HPDE6-E6E7 (cell line): ENCODE results near the gene RNF157.

ENCODE experiments used
- DNase-seq: peaks from one replicate; pipeline ENCODE4 v3.0.0; 2011; ENCODE audit warnings: missing footprints; ENCODE audit errors: extremely low spot score

The RNF157 gene

GRCh38 chr17:76157759-76158158 is 82.5 kb downstream of the RNF157 start:
- no peak for DNase-seq

GRCh38 chr17:76156662-76156991 is 83.7 kb downstream of the RNF157 start:
- DNase-seq: no peak

- no peak for DNase-seq
These were observed 84.2 kb downstream of the RNF157 start for GRCh38 chr17:76155988-76156661.

DNA sequence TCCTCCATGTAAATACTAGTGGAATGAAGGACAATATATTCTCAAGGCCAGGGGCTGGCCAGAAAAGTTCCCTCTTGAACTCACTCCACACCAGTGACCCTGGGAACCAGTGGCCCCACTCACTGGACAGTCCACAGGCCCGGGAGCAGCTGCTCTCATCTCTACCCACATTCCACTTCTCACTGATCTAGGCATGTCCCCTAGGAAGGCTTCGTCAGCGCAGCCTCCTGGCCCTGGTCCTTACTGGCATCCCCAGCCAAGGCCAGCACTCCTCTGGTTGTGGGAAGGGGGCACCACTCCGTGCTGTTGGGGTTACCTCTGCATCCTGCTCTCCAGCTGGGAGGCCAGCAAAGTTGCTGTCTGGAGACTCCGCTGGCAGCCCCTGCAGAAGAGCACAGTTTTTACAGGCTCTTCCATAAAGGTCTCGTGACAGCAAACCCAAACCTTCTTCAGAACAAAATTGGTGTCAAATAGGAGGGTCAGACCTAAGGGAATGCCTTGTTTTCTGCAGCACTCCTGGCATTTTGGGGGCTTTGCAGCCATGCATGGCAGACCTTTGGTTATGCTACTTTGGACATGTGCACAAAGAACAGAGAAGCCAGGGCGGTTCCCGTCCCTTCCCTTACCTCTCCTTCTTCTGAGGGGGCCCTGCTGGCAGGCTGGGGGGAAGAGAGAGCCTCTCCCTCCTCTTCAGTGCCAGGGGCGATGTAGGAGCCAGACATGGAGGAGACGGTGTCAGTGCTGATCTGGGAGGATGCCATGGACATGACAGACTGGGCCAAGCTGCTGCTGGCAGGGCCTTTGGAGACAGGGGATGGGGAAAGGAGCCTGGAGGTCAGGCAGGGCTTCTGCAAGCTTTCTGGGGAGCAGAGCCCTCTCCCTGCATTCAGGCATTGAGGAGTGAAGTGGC is 85.1 kb downstream of the RNF157 start:
- no peak for DNase-seq

DNA sequence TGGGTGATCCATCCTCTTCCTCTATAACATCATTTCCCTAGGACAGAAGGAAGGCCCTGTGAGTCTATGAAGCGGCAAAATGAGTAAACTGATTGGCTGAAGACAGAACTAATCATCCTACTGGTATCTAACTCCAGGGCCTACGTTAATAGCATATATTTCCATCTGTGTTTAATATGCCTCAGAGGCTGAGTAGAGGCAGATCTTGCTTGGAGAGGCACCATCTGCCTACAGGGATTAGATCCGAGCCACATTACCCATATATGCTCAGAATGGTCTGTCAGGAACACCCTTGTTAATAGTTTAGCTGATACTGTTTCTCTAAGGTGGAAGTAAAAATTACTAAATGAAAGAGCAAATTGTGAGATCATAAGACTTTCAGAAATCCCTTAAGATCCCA is 86.0 kb downstream of the RNF157 start:
- DNase-seq: no peak

DNA sequence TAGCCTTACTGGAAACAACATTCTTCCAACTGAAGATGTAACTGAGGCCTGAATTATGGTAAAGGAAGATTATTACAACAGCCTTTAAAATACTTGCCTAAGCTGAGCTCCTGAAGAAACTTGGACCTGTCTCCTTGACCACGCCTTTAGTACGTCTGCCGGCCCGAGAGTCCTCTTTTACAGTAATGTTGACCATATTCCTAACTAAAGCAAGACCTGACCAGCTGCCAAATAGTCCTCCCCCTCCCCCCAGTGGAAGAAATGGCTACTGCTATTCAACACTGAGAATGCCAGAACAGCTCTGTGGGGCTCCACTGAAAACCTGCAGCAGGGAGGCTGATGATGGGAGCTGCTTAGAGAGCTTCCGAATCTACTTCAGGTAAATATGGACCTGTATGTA is 86.7 kb downstream of the RNF157 start:
- no peak for DNase-seq

DNA sequence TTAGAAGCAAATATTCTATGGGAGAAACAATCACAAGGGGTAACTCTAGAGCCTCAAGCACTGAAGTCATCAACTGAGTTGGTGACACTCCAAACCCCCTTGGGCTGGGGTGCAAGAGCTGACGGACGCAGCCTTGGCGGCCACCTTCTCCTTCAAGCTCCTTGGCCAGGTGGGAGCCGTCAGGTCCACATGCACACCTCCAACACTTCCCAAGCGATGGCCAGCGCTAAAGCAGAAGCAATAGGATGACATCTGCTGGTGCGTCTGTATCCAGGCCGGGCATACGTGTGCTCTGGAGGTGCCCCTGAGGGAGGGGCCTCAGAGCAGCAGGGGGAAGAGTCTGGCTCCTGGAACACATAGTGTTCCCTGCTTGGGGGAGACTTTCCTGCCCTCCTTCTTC is 87.1 kb downstream of the RNF157 start:
- no peak for DNase-seq

DNA sequence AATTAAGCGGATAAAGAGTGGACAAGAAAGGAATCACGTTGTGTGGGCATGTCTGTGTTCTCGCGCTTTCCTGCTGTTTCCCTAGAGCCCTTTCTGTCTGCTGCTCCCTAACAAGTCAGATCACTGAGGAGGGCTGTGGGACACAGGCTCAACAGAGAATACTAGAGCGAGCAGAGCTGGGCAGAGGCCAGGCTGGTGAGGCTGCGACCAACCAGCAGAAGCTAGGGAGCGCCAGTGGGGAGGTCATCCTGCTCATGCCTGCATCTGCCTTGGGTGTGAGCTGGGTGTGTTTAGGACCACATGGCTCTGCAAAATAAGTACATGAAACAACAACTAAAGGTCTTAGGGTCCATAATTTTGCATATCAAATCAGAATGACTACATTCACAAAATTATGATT is 87.7 kb downstream of the RNF157 start:
- no peak for DNase-seq

DNA sequence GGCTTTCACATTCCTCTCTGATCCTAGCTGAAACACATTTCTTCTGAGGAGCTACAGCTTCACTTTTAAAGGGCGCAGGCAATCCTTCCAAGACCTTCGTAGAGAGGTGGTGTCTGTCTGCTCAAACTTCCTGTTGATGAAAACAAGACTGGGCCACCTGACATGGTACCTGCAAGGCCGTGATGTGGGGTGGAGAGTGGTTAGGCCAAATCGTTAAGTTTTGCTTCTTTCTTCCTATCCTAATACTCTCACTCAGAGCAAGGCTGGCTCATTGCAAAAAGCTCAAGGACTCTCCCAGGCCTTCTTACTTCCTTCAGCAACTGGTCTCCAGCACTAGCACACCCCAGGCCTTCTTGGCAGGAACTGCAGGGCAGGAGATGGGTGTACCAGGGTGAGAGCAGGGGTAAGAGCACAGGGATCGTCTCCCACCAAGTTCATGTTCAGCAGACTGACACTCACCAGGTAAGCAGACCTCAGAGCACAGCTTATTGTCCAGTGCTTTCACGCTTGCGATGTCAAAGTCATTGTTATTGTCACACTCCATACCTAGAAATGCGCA is 88.3 kb downstream of the RNF157 start:
- DNase-seq: no peak

DNA sequence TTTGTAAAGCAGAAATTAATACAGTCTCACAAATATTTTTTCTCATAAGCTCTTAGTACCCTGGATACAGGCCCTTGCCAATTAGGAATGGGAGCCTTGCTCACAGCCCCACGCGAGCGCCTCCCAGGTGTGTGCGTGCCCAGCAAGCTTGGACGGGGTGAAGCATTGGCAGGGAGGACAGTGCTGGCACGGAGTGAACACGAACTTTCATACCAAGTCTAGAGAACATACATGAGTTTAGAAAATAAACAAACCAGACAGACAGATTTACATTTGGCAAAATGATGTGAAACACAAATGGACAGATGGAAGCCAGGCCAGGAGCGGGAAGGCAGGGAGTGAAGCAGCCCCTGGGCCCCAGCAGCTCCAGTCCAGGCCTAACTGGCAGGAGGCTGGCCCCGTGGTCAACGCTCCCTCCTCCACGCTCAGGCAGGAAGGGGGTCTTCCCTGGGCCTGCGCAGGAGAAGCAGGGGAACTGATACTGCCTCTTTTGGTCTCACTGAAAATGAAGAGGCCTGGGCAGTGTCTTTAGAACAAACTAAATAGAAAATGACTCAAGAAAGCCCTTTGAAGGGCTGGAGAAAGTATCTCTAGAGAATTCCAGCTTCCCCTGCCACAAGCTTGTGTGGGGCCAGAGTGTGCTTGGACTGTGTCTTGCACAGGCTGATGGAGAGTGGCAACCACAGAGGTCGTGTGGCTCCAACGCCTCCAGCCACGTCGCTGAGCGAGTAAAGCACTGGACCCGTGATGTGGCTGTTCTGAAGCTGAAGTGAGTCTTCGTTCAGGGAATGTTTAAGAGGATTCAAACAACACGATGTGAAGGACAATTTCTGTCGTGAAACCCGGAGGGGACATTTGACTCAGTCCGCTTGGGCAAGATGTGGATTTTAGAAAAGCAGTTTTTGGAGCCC is 89.3 kb downstream of the RNF157 start:
- no peak for DNase-seq

- DNase-seq: no peak
These were observed 91.1 kb downstream of the RNF157 start for GRCh38 chr17:76149214-76149613.

GRCh38 chr17:76148015-76148326 is 92.3 kb downstream of the RNF157 start:
- no peak for DNase-seq

DNA sequence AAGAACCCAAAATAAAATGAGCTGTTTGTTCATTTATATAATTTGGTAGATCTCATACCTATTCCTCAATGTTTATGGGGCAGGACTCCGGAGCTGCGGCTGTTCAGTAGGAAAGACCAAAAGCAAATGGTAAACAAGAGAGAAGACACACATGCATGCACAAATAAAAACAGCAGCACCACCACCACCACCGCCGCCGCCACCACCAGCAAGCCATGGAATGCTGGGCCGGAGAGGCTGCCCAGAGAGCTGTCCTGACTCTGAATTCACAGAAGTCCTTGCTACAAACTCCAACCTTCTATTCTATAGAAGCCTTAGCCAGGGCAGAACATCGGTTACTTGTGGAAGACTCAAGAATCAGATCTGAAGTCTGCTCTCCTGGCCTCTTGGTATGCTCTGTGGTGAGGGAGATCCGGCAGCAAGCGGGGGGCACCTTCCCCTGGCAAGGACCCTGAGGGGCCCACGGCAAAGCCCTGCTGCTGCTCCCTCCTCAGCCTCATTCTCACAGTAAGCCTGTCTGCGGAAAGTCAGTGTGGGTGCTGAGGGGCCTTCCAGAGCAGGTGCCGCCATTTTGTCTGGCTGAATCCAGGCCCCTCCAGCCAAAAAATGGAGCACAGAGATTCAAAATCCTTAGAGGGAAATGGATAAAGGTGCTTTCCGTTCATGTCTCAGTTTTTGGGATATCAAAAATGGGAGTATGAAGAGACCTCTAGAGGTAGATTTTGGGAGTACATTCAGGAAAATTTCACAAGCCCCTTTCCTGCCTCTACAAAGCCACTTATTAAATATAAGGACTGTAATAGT is 92.9 kb downstream of the RNF157 start:
- DNase-seq: no peak

DNA sequence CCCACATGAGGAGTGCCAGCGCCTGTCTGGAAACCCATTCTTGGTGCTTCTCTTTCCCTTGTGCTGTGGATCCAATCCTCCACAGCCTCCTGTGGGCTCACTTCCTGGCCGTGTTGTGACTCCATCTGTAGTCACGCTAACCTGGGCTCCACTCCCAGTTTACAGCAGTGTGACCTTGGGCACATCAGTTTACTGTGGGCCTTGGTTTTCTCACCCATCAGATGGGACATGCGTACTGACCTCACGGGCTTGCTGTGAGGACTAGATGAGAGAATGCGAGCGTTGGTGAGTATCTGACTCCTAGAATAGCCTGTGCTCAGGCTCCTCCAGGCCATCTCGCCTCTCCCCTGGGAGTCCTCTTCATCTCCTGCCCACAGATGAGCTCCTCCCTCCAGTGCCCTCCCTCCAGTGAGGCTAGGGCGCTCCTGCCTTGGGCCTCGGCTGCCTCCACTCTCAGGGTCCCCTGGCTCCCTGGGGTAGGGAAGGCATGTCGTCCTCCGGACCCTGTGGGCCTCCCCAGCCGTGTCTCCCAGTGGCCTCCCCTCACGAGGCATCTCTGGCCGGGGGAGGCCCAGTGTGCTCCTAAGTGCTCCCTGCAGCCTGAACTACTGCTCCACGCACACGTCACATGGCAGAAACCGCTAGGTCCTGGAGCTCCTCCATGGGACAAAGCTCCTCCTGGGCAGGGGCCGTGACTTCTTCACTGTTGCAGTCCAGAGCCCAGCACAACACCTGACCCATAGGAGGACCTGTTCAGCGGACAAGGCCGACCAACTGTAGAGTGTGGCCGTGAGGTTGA is 94.0 kb downstream of the RNF157 start:
- DNase-seq: no peak

DNA sequence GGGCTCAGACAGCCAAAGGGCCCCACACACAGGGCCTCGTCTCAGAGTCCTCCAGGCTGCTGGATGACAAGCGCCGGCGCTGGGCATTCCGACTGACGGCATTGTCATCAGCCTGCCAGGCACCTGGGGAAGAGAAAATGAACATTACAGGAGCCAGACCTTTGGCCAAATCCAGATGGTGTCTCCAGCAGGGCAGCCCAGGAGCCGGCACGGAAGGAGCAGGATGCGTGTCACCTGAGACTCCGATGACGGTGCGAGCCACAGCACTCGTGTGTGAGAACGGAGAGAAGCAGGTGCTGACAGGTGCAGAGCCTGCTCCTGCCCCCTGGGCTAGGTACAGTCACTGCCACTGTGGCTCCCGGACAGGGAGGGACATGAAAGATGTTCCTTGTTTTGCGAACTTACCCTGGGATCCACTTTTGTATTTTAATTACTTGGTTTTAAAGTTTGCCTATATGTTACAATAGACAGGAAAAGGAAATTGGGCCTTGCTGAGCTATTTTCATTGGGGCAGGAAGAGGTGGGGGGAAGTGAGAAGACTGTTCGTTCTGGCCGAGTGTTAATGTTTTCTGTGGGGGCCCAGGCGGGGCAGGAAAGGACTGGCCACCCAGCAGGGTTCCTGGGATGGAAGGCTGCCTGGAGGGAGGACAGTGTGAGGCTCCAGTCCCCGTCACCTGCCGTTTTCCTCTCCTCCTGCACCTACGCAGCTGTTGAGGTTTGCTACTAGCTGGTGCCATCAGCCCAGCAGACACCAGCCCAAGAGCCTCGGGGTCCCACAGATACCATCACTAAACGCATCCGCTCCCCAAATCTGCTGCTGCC is 94.9 kb downstream of the RNF157 start:
- no peak for DNase-seq

- DNase-seq: no peak
These were observed 97.7 kb downstream of the RNF157 start for GRCh38 chr17:76142585-76143041.

- no peak for DNase-seq
These were observed 98.2 kb downstream of the RNF157 start for GRCh38 chr17:76142039-76142584.

DNA sequence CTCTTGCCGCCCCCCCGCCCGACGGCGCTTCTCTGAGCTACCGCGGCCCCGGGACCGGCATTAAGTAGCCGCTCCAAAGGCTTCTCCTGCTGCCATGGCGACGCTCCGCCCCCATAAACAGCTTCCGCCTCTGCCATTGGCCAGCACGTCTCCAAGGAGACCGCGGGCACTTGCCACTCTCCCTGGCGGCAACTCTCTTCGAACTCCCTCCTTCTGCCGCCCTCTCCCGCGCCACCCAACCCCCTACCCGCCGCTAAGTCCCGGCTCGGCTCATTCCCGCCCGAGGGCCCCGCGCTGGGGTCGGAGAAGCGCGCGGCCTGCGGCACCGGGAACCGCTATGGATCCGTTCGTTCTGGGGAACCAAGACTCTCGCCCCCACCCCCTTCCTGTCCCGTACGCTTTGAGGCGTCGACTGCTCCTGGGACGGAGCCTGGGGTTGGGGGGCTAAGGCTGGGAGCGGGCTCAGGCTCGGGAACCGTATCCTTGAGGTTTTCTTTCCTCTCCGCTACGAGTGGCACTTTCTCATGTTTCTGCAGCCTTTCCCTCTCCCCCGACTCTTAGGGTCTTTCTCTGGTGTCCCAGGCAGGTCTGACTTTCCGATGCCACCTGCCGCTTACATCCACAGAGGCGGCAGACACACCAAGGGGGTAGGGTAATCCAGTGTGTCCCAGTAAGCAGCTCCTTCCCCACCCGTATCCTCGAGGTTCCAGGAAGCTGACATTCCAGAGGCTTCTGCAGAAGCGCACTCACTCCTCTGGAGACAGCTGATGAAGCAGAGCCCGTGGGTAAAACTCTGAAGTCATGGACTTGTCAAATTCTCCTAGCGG is 98.9 kb downstream of the RNF157 start, which contains the start of gene FOXJ1:
Gene FOXJ1, minus strand, starts transcription at position 34 of the 827 bp plus-strand sequence. CDS start 850 bp downstream, outside the sequence.
- peak; percentile 97 for DNase-seq
